Measurements from ENCODE around the gene EPS8. TPM values are rescaled to one million over a fixed set of nuclear protein-coding genes. Genes with fewer than 3 reads are reported as not detected.

EPS8 gene
- total RNA-seq (2022; extraction: Qiagen RNA extraction; ENCODE audit: low read depth), result 23.9 to 39.1 TPM (median 31.2 TPM) in 5 replicates

DNA sequence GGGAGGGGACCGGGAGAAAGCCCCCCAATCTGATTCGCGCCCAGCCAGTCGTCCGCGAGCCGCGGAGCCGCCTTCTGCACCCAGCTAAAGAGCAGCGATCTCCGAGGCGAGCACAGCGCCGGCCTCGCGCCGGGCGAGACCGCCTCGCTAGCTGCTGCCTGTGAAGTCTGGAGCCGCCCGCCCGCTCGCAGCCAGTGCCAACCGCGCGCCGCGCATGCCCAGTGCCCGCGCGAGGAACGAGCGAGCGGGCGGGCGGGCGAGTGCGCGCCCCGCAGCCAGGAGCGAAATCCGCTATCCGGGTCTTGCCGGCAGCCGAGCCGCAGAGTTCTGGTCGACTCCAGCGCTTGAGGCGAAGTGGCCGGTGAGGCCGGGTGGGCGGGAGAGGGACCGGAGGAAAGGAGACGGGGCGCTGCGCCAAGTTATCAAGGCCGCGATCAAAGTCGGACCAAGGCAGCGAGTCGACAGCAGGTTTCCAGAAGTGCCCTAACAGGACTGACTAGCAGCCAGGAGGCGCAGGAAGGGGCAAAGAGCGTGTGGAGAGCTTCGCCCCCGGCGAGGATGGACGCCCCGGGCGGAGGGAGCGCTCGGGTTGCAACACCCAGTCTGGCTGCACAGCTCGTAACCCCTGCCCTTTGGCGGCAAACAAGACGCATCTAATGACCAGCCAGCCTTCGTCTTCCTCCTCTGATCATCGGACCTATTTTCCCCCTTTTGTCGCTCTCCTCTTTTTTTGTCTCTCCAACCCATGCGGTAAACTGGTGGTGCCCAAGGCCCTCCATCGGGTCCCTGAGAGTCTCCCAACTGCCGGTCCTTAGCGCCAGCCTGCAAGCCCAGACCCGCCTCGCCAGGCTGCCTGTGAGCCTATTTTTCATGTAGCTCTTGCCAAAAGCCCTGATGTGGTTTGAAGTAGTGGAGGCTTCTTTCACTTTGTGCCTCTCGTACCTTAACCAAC, at the start of gene EPS8:
TSS of gene EPS8 (minus strand) at position 169 of the 952 bp plus-strand sequence. CDS start 106,437 bp downstream, outside the sequence.

Other genes with a start within 250 kb of the EPS8 start
- gene STRAP, start 93.0 kb upstream of the EPS8 start, total RNA-seq (2022; extraction: Qiagen RNA extraction; ENCODE audit: low read depth), result 180 to 197 TPM (median 190 TPM) in 5 replicates
- gene DERA, start 121.9 kb upstream of the EPS8 start, total RNA-seq (2022; extraction: Qiagen RNA extraction; ENCODE audit: low read depth), result 40.1 to 53.2 TPM (median 42.5 TPM) in 5 replicates

All from A549 treated with CpdA at 1 μM for 4 hours (cell line).